ENCODE results near the gene MRPS18B. TPM values are rescaled to one million over a fixed set of nuclear protein-coding genes. Genes with fewer than 3 reads are reported as not detected.

The MRPS18B gene
- total RNA-seq, 4 donors from 2014 or later, result 48.1 to 85.7 (median 62.4) TPM

- Histone ChIP-seq H3K27ac (peak overlapping the region; percentile 94), H3K27me3 (no peaks in the 10 kb centered on the region), H3K9me3 (no peaks in the 10 kb centered on the region), H3K36me3 (peaks cover 8% of the 10 kb centered on the region), H3K4me1 (peaks cover 37% of the 10 kb centered on the region), H3K4me3 (peak overlapping the region; percentile 71)
- 0% methylated on average over 8 of the region's 8 CpGs for WGBS
- no peak for DNase-seq (ENCODE audit: low spot score in 2 of 2)
- TF ChIP-seq EP300 (IDR thresholded peaks at IDR 0.05) (no peak), POLR2A (IDR thresholded peaks at IDR 0.05) (no peak), POLR2AphosphoS5 (IDR thresholded peaks at IDR 0.05) (no peak), CTCF (IDR thresholded peaks at IDR 0.05) (no peak)
Observed at GRCh38 chr6:30571762-30572082, 45.9 kb upstream of the MRPS18B start.

GRCh38 chr6:30572148-30572547, 45.5 kb upstream of the MRPS18B start:
- Histone ChIP-seq H3K27me3 (no peaks in the 10 kb centered on the region), H3K4me1 (peaks cover 37% of the 10 kb centered on the region), H3K27ac (peak overlapping the region; percentile 94), H3K9me3 (no peaks in the 10 kb centered on the region), H3K36me3 (peaks cover 12% of the 10 kb centered on the region), H3K4me3 (peak overlapping the region; percentile 71)
- no peak for DNase-seq (ENCODE audit: low spot score in 2 of 2)
- TF ChIP-seq POLR2A (IDR thresholded peaks at IDR 0.05), result no peak
- no peak for TF ChIP-seq CTCF (IDR thresholded peaks at IDR 0.05)
- TF ChIP-seq EP300 (IDR thresholded peaks at IDR 0.05), result no peak
- TF ChIP-seq POLR2AphosphoS5 (IDR thresholded peaks at IDR 0.05), result no peak

- 58% methylated on average over 4 of the region's 4 CpGs for WGBS
- H3K9me3 ChIP-seq, result no peaks in the 10 kb centered on the region
- DNase-seq (ENCODE audit: low spot score in 2 of 2), result no peak
- H3K4me1 ChIP-seq, result peaks cover 37% of the 10 kb centered on the region
- H3K36me3 ChIP-seq, result peaks cover 20% of the 10 kb centered on the region
- TF ChIP-seq POLR2A (IDR thresholded peaks at IDR 0.05) (no peak), CTCF (IDR thresholded peaks at IDR 0.05) (no peak), EP300 (IDR thresholded peaks at IDR 0.05) (no peak), POLR2AphosphoS5 (IDR thresholded peaks at IDR 0.05) (no peak)
- no peak overlapping the region for H3K27ac ChIP-seq
- H3K27me3 ChIP-seq, result no peaks in the 10 kb centered on the region
- no peak overlapping the region for H3K4me3 ChIP-seq
Observed at GRCh38 chr6:30573113-30573512, 44.5 kb upstream of the MRPS18B start.

GRCh38 chr6:30578051-30578450, 39.6 kb upstream of the MRPS18B start:
- Histone ChIP-seq H3K9me3 (no peaks in the 10 kb centered on the region), H3K36me3 (peaks cover 70% of the 10 kb centered on the region), H3K4me3 (no peak overlapping the region), H3K27me3 (no peaks in the 10 kb centered on the region), H3K4me1 (peaks cover 10% of the 10 kb centered on the region), H3K27ac (no peak overlapping the region)
- 94% methylated on average over 8 of the region's 8 CpGs for WGBS
- TF ChIP-seq EP300 (IDR thresholded peaks at IDR 0.05) (no peak), CTCF (IDR thresholded peaks at IDR 0.05) (no peak), POLR2AphosphoS5 (IDR thresholded peaks at IDR 0.05) (no peak), POLR2A (IDR thresholded peaks at IDR 0.05) (no peak)
- no peak for DNase-seq (ENCODE audit: low spot score in 2 of 2)

- Histone ChIP-seq H3K27me3 (no peaks in the 10 kb centered on the region), H3K4me1 (no peaks in the 10 kb centered on the region), H3K4me3 (no peak overlapping the region), H3K9me3 (no peaks in the 10 kb centered on the region), H3K36me3 (peaks cover 100% of the 10 kb centered on the region), H3K27ac (no peak overlapping the region)
- no peak for DNase-seq (ENCODE audit: low spot score in 2 of 2)
- TF ChIP-seq POLR2A (IDR thresholded peaks at IDR 0.05), result no peak
- TF ChIP-seq EP300 (IDR thresholded peaks at IDR 0.05), result no peak
- no peak for TF ChIP-seq POLR2AphosphoS5 (IDR thresholded peaks at IDR 0.05)
- no peak for TF ChIP-seq CTCF (IDR thresholded peaks at IDR 0.05)
- WGBS, result 82% methylated on average over 5 of the region's 5 CpGs
Observed at GRCh38 chr6:30583921-30584320, 33.7 kb upstream of the MRPS18B start.

Measured in suprapubic skin (tissue), 4 donors.